HG02763 (cell line): Measurements from ENCODE around the gene OTOP3.

Experiments
- ATAC-seq: cut with Tn5 transposase; IDR thresholded peaks from one replicate; pipeline ENCODE4 v1.9.1; 2021; ENCODE audit warnings: mild to moderate bottlenecking, moderate library complexity; ENCODE audit not compliant: unreplicated experiment

OTOP3 gene

DNA sequence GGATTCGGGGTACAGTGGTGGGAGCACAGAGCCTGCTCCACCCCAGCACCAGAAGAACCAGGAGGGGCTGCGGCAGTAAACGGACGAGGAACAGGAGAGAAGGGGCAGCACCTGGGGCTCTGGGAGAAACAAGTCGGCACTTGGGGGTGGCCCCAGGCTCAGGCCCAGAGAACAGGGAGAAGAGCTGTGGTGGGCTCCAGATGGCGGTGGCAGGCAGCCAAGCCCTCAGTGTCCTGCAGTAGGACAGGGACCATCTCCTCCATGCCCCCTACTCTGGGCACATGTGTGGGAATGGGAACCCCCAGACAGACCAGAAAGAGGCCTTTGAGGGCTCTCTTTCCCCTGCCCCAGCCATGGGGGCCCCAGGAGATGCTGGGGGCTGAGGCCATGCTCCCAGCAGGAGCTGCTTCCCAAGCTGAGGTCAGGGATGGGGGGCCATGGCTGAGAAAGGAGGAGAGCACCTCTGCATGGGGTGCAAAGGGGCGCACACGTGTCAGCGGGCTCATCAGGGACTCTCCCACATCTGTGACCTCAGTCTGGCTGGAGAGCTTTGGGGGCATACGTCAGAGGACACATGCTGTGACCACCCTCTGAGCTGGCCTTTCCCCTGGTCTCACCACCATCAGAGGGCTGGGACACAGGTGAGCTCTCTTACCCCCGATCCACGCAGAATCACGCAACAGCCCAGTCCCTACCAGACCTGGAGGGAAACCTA lies 19.4 kb upstream of the OTOP3 start:
- no peak for ATAC-seq

DNA sequence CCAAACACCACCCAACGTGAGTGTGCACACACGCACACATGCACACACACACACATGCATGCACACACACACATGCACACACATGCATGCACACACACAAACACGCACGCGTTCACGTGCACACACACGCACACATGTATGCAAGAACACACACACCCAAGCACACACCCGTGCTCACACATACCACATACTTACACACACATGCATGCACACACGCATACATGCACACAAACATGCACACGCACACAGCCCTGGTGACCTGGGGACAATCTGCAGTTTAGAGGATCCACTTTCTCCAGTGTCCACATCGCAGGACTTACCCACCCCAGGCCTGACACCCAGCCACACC lies 18.9 kb upstream of the OTOP3 start:
- ATAC-seq = no peak

DNA sequence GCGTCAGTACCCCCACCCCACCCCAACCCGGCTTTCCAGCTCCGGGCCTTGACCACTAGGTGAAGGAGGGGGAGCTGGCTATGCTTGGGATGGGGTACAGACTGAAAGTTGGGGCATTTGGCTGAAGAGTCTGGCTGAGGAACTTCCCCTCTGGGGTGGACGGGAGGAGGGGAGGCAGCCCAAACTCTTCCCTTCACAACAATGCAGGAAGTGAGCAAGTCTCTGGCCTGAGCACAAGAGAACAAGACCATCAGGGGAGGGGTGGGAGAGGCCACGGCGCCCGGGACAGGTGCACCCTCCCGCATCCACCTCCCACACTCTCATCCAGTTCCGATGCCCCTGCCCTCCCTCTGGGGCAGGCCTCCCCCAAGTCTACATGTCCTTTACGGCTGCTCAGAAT lies 18.3 kb upstream of the OTOP3 start:
- no peak for ATAC-seq

DNA sequence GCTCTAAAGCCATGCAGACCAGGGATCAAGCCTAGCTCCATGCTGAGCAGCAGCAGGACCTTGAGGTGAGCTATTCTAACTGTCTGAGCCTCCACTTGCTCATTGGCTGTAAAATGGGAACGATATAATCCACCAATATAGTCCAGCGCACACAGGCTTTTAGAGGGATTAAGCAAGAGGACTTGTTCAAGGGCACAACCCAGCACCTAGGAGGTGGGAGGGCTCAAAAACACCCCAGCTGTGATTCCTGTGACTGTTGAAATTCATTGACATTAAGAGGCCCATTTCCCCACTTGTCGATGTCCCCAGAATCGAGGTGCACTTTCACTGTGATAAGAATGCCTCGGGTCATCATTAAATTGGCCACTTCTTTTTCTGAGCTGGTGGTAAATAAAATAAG lies 16.8 kb upstream of the OTOP3 start:
- no peak for ATAC-seq

DNA sequence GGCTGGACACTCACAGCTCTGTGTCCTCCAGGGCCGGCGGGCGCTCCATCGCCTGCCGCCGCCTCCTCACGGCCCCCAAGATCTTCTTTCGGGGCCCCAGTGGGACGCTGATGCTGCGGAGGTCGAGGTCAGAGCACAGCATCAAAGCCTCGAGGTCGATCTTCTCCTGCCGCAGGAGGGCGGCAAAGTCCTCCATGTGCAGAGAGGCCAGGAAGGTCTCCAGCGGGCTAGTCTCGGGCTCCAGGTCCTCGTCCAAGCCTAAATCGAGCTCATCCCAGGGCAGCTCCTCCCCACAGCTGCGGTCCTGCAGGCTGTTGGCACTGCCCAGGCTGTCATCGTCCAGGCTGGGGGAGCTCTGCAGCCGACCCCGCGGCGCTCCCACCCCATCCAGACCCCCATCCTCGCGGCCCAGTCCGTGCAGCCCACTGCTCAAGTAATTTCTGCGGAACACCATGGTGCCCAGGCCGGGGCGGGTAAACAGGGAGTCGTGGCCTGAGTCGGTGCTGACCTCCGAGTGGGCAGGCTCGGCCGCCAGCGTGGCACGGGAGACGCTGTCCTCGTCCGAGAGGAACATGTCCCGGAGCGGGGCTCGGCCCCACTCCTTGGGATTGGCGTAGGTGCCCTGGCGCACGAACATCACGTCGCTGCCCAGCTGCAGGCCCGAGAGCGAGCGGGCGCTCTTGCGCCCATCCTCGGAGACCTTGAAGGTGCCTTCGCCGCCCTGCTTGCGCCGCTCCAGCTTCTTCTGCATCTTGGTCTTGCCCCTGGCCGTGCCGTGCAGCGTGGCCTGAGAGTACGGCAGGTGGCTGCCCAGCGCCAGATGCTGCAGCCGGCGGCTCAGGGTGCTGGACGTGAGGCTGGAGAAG lies 16.0 kb upstream of the OTOP3 start:
- no peak for ATAC-seq

DNA sequence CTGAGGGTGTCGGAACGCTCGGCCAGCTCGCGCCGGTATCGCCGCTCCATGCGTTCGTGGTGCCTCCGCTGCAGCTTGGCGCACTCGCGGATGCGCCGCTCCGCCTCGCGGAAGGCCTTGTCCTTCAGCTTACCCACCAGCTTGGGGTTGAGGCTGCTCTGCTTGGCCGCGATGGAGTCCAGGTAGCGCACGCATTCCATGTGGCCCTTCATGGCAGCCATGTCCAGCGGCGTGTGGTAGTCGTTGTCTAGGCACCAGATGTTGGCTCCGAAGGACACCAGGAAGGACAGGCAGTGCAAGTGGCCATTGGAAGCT lies 15.4 kb upstream of the OTOP3 start:
- no peak for ATAC-seq

DNA sequence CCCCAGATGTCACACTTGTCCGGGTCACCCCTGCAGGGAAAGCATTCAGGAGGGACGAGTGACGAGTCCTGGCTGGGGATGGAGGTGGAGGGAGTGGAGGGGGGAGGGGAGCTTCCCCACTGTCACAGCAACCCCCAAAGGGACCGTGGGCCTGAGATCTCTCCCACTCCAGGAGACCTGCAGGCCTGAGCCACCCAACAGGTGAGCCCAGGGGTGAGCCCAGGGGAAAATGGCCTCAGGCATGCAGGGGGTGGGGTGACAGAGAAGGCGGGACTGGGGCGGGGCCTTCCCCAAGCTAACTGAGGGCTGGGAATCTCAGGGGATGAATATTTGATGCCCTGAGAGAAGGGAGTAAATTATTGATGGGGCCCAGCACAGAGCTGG lies 15.1 kb upstream of the OTOP3 start:
- no peak for ATAC-seq

DNA sequence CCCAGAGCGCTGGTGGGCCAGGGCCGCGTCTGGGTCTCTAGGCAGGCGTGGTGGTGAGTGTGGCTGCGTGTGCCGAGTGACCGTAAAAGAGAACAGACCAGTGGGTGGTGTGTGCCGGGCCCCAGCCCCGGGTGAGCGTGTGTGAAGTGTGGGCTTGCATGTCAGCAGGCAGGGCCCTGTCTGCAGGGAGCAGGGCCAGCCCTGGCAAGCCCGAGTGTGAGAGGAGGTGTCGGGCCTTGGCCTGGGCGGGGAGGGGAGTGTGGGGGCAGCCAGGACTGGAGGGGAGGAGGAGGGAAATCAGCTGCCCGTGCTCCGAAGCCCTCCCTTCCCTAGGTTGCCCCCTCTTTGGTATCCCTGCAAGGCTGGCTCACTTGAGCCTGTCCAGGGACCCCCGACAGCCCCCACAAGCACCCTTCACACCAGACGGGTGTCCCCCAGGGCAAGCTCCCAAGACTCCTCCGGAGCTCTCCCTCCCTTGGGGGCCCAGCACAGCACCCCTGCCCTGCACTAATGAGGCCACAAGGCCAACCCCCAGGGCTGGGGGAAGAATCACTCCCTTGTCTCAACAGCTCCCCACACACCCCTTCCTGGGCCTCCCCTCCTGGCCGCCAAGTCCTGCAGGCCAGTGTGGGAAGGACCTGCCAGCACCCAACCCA lies 14.5 kb upstream of the OTOP3 start:
- no peak for ATAC-seq

DNA sequence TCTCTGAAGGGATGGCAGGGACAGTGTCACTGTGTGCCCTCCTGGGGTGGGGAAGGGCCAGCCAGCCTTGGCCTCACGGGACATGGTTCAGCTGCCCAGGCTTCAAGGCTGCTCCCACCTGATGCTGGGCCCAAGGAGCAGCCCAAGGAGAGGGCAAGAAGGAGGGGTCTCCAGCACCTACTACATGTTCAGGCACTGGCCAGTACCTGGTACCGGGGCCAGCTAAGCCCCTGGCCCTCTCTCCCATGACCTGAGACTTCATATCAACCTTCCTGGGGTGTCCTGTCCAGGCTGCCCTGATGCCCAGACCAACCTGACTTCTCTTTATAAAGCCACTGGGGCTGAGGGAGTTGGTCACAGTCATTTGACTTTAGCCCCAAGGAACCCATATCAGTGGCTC lies 13.9 kb upstream of the OTOP3 start:
- ATAC-seq = no peak

DNA sequence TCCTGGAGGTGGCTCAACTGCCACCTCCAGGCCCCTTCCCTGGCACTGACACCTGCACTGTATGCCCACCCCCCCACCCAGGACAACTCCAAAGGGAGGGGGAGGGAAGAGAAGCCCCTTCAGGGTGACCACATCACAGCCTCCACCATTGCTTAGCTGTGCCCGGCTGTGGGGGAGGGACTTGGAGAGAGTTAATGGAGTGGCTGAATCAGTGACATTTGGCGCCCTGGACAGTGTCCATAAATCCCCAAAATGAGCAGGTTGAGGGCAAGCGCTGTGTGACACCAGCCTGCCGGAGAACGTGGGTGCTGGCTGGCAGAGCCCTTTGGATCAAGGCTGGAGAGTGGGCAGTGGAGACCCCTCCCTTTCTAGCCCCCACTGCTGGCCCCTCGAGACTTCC lies 13.5 kb upstream of the OTOP3 start:
- ATAC-seq = no peak

DNA sequence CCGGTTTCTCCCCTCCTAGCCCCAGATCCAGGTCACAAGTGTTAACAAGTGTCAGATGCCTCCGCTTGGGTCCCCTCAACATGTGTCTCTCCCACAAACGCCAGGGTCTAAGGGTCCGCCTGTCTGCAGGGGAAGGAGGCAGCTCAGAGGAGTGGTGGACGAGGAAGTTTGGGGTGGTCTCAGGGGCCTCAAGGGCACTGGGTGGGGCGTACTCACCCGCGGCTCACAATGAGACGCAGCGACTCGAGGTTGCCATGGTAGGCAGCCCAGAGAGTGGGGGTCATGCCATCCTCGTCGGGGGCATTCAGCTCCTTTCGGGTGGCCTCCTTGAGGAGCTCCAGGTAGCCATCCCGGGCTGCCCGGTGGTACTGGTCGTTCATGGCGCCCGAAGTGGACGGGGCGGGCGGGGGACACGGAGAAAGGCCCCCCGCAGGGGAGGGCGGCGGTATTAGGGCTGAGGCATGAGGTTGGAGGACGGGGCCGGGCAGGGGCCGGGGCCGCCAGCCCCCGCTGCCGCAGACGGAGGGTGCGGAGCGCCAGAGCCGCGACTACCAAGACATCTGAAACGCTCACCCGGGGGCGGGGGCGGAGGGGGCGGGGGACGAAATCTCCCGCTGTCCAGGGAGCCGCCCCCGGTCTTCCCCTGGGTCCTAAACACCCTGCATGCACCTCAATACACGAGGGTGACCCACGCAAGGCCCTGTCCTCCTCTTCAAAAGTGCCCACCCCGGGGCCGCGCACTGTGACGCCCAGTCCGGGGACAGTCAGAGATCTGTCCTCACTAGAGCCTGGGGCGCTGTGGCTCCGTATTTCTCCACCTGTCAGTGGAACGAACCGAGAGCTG lies 12.8 kb upstream of the OTOP3 start, which contains the start of gene USH1G:
USH1G (minus strand) TSS at position 562 of the 844 bp plus-strand sequence; CDS start at position 380, 182 bp downstream.
- no peak for ATAC-seq

DNA sequence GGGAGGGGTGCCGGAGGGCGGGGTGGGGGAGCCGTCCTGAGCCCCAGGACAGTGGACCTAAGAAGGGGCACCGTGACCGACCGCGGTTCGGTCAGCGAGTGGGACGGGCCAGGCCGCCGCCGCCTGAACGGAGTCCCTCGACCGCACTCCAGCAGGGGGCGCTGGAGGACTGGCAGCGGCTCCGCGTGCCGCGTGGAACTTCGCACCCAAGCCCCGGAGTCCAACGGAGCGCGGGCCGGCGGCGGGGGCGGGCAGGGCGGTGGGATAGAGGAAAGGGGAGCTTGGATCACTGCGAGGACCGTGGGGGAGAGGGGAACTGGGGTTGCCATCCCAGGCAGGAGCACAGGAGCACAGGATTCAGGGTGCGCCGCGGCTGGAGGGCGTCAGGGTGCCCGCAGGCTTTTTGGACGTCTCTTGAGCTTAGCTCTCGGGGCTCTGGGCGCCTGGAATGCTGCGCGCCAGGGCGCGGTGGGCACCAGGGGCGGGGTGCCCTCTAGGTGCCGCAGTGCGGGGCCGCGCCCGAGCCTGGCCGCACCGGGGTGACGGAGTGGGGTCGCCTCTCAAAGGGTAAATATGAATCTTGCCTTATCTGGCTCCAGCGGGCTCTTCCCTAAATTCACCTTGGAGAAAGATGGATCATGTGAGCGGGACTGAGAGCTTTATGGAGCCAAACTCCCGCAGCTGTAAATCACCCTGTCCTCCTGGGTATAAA lies 12.0 kb upstream of the OTOP3 start:
- no peak for ATAC-seq

DNA sequence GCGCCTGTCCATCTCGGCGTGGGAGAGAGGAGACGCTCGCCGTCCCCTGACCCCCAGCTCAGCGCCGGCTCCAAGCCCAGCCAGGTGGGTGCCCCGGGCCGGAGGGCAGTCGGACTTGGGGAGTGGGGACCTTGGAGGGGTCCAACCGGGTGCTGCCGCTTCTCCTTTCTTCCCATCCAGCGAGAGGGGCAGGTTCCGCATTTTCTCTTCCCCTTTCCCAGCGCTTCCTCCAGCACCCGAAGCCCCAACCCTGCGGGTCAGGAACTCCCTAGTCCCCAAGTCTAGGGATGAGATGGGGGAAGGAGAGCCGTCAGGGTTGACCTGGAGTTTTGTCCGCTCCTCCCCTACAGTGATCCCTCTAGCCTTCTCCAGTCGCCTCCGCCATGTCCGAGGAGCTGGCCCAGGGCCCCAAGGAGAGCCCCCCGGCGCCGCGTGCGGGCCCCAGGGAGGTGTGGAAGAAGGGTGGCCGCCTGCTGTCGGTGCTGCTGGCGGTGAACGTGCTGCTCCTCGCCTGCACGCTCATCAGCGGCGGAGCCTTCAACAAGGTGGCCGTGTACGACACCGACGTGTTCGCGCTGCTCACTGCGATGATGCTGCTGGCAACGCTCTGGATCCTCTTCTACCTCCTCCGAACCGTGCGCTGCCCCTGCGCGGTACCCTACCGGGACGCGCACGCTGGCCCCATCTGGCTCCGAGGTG lies 11.3 kb upstream of the OTOP3 start, which contains the start of gene OTOP2:
OTOP2 (plus strand) TSS at position 24 of the 699 bp plus-strand sequence; CDS start at position 384, 360 bp downstream.
- no peak for ATAC-seq

DNA sequence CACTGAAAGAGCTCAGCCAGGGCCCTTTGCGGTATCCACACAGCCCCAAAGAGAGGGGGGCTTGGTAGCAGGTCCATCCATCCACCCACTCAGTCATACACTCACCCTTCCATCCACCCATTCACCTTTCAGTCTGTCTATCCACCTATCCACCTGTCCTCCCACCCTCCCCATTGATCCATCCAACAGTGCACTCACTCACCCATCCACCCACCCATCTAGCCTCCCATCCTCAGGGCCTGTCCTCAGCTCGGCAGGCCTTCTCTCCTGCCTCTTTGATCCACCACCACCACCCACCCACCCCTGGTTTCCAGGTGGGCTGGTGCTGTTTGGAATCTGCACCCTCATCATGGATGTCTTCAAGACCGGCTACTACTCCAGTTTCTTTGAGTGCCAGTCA lies 10.5 kb upstream of the OTOP3 start:
- no peak for ATAC-seq

DNA sequence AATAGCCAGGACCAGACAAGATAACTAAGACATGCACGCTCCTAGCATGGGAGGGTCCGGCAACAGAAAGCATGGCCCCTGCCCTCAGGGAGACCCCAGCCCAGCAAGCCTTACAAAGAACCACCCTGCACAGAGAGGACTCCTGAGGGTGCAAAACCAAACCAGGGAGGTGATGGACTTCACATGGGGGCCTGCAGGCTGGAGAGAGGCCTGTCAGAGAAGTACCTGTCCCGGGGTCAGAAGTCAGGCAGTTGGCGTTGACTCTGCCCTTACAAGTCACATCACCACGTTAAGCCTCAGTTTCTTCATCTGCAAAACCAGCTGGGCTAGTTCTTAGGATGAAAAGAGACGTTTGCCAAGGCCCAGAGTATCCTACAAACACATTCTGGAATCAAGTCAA lies 6.9 kb upstream of the OTOP3 start:
- no peak for ATAC-seq

DNA sequence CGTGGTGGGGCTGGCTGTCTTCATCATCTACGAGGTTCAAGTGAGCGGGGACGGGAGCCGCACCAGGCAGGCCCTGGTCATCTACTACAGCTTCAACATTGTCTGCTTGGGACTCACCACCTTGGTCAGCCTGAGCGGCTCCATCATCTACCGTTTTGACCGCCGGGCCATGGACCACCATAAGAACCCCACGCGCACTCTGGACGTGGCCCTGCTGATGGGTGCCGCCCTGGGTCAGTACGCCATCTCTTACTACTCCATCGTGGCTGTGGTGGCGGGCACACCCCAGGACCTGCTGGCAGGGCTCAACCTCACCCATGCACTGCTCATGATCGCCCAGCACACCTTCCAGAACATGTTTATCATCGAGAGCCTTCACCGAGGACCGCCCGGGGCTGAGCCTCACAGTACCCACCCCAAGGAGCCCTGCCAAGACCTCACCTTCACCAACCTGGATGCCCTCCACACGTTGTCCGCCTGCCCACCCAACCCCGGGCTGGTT lies 5.1 kb upstream of the OTOP3 start:
- ATAC-seq = no peak

DNA sequence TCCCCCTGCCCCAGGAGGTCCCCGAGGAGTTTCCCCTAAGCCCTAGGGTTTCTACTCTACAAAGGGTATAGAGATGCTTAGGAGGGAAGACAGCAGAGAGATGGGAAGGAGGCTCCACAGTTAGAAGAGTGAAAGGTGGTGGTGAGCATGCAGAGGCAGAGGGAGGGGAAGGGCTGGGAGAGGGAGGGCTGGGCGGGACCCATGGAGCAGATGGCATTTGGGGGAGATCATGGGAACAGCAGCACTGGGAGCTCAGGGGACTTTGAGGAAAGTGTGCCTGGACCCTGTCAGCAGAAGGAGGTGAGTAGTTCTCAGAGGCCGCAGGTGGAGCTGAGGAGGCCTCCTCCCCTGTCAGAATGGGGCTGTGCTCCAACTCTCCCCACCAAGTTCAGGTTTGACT lies 650 bp upstream of the OTOP3 start:
- ATAC-seq = no peak

DNA sequence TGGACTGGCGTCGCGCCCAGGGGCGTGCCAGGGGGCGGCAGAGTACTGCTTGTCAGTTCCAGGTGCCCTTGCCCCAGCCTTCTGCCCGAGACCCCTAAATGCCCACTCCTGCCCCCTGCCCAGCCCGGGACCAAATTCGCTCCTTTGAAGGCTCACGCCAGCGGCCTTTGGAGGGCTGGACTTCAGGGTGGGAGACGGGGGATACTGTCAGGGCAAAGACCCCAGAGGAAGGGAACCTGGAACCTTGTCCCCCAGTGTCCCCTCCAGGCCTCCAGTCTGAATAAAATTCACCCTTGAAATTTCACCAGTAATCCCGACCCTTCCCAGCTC lies 737 bp downstream of the OTOP3 start:
- no peak for ATAC-seq
